Measurements from ENCODE around the gene SEMA3B. TPM values are rescaled to one million over a fixed set of nuclear protein-coding genes. Genes with fewer than 3 reads are reported as not detected.
"Not testable (repeated sequence)": the region's sequence is repeated elsewhere in the genome, so short reads cannot be mapped to it uniquely, and the experiment has no call there.

The SEMA3B gene
- total RNA-seq, 1 experiment from 2014 or later = 0.85 TPM

GRCh38 chr3:50297384-50297775 is 28.4 kb downstream of the SEMA3B start:
- DNase-seq (ENCODE audit: low read depth, low spot score) = no peak
- in situ Hi-C loops (cut with HindIII; ENCODE audit: low pct_unique_long_range_greater_than_20kb, low sequenced_read_pairs) = no loop called here

- in situ Hi-C loops (cut with HindIII; ENCODE audit: low pct_unique_long_range_greater_than_20kb, low sequenced_read_pairs) = no loop called here
- DNase-seq (ENCODE audit: low read depth, low spot score) = peak; percentile 26
Observed at GRCh38 chr3:50297896-50298725, 29.2 kb downstream of the SEMA3B start.

DNA sequence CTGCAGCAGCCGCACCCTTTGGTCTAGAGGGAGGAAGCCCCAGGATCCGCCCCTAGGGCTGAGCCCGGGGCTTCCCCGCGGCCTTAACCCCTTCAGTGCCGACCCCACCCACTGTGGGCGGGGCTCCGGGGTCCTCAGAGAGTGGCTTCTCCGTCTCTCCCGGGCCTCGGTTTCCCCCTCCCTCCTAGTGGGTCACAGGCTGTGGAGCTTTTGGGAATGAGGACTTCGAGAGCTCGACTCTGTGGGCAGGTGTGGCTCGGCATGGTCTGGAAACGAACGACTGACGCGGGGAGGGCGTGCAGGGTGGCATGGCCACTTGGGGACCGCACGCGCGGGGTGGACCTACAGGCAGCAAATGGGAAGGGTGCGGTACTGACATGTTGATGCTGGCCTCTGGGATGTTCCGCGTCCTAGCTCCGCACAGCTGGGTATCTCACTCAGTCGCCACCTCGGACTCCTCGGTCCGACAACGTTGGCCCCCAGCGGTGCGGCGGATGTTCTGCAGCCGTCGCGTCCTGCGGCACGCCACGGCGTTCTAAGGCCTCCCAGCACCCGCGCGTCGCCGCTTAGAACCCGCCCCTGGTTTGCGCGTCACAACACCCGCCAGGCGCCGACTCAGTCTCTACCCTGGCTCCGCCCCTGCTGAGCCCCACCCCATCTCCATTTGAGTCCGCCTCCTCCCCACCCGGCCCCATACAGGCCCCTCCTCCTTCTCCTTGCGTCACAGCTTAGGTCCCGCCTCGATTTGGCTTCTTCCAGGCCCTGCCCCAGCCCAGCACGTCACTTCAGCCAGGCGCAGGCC is 30.1 kb downstream of the SEMA3B start, which contains the start of the genes HYAL3 and NAA80:
TSS of gene HYAL3 (minus strand) at position 570 of the 802 bp plus-strand sequence. CDS start 3,803 bp downstream, outside the sequence.
TSS of gene NAA80 (minus strand) at position 570 of the 802 bp plus-strand sequence. CDS start 1,942 bp downstream, outside the sequence.
- peak; percentile 99 for DNase-seq (ENCODE audit: low read depth, low spot score)
- in situ Hi-C loops (cut with HindIII; ENCODE audit: low pct_unique_long_range_greater_than_20kb, low sequenced_read_pairs) = no loop called here

- DNase-seq (ENCODE audit: low read depth, low spot score) = no peak
- in situ Hi-C loops (cut with HindIII; ENCODE audit: low pct_unique_long_range_greater_than_20kb, low sequenced_read_pairs) = no loop called here
Observed at GRCh38 chr3:50299638-50299928, 30.6 kb downstream of the SEMA3B start.

DNA sequence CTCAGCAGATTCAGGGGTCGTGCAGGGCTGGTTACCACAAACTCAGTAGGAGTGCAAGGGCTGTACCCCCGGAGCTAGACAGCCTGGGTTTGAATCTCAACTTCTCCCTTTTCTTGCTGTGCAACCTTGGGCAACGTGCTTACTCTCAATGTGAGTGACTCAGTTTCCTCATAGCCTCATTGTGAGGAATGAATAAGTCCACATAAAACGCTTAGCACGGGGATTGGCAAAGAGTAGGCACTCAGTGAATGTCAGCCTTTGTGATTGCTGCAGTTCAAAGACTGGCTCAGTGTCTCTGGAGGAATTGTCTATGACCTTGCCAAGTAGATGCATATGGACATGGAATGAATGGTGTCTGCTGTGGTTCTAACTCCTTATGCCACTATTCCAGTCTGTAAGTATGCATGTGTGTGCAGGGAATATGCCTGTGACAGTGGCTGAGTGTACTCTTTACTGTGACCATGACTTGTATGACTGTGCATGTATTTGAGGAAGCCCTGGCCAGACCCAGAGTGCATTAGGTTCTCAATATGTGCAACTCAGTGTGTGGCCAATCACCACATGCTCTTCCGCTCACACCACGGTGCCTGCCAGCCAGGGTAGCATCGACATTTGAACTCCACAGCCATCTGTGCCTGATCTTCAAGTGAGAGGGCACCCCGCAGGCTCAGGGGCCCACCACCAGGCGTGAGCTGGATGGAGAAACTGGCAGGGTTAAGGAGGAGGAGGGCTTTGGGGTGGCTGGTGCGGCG is 31.2 kb downstream of the SEMA3B start:
- in situ Hi-C loops (cut with HindIII; ENCODE audit: low pct_unique_long_range_greater_than_20kb, low sequenced_read_pairs) = no loop called here
- peak; percentile 71 for DNase-seq (ENCODE audit: low read depth, low spot score)

DNA sequence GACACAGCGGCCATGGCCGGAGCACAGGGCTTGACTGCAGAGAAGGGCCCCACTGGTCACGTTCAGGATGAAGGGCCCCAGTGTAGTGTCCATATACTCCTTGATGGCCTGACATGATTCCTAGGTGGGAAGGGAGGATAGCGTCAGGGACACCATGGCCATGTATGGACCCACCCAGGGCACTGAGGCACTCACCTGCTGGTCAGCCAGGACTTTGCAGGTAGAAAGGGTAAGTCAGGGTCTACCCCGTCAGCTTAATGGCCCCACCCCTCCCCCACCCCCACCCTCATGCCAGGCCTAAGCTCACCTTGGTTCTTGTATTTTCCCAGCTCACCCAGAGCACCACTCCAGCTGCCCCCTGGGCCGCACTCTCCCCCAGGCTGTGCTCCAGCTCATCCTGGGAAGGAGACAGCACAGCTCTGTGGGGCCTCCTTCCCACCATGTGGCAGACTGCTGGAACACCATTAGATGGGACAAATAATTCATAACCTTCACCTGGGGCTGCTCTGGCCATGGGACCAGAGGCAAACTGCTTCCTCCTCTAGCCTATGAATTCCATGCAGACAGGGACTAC is 31.8 kb downstream of the SEMA3B start:
- in situ Hi-C loops (cut with HindIII; ENCODE audit: low pct_unique_long_range_greater_than_20kb, low sequenced_read_pairs) = no loop called here
- no peak for DNase-seq (ENCODE audit: low read depth, low spot score)

DNA sequence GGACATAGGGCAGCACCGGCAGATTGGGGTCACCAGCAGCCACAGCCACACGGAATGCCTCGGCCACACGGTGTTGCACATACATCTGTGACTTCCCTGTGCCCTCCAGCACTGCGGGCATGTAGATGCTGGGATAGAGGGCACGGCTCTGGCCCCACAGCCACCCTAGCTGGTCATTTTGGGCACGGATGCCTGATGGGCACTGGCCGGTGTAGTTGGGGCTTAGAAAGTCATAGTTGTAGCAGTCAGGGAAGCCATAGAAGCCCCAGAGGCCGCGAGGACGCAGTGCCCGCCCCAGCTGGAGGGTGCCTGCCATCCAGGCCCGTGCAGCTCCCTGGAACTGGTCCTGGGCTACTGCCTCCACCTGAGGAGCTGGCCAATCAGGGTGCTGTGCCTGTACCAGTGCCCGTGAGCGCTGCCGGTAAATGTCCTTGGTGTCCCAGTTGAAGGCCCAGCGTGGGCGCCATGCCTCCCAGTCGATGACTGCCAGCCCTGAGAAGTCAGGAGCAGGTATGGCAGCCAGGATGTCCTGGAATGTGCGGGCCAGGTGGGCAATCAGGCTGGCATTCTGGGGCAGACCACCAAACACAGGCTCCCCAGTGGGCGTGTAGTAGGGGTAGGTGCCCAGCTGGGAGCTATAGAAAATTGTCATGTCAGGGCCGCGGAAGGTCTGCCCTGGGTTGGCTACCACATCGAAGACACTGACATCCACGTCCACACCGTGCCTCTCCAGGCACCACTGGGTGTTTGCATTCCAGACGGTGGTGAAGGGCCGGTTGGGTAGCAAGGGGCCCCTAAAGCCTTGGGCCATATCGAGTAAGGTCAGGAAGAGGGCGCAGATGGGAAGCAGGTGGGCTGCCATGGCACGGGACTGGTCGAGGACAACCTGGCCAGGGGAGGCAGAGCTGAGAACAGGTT is 33.4 kb downstream of the SEMA3B start:
- in situ Hi-C loops (cut with HindIII; ENCODE audit: low pct_unique_long_range_greater_than_20kb, low sequenced_read_pairs) = no loop called here
- no peak for DNase-seq (ENCODE audit: low read depth, low spot score)

DNA sequence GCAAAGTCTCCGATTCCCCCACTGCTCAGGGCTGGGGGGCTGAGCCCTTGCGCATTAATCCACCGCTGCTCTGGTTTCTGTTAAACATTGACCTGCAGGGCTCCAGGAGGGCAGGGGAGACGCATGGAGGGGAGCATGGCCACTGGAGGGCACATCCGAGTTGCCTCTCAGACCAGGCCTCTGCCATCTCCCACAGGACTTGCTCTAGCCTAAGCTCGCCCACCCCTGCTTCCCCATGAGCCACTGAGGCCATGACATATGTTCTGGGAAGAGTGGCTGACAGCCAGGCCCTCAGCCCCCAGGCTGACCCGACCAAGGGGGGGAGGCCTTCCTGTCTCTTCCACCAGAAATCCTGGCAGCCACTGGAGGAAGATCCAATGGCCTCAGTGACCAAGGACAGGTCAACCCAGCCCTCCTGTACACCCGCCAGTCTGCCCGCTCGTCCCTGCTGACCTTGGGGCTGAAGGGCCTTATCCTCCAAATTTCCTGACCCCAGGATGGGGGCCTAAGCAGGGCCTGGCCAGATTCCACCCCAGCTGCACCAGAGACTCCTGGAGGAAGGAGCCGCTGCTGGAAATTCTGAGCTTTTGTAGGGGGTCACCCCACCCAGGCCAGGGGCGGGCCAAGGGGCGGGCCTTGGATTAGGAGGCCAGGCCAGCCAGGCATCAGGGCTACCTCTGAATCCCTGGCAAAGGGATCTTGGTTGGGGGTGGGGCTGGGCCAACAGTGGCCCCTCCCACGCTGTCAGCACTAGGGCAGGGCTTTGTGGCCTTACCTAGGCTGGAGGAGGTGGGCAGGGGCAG is 34.3 kb downstream of the SEMA3B start, which contains the start of gene HYAL1:
TSS of gene HYAL1 (minus strand) at position 562 of the 803 bp plus-strand sequence. CDS start 618 bp downstream, outside the sequence.
- in situ Hi-C loops (cut with HindIII; ENCODE audit: low pct_unique_long_range_greater_than_20kb, low sequenced_read_pairs) = no loop called here
- DNase-seq (ENCODE audit: low read depth, low spot score) = peak; percentile 49

- DNase-seq (ENCODE audit: low read depth, low spot score) = peak; percentile 21
- in situ Hi-C loops (cut with HindIII; ENCODE audit: low pct_unique_long_range_greater_than_20kb, low sequenced_read_pairs) = no loop called here
Observed at GRCh38 chr3:50304601-50305000, 35.7 kb downstream of the SEMA3B start.

DNA sequence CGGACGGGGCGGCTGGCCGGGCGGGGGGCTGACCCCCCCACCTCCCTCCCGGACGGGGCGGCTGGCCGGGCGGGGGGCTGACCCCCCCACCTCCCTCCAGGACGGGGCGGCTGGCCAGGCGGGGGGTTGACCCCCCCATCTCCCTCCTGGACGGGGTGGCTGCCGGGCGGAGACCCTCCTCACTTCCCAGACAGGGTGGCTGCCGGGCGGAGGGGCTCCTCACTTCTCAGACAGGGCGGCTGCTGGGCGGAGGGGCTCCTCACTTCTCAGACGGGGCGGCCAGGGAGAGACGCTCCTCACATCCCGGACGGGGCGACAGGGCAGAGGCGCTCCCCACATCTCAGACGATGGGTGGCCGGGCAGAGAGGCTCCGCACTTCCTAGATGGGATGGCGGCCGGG is 43.1 kb downstream of the SEMA3B start:
- in situ Hi-C loops (cut with HindIII; ENCODE audit: low pct_unique_long_range_greater_than_20kb, low sequenced_read_pairs); DNase-seq (ENCODE audit: low read depth, low spot score): not testable (repeated sequence)

GRCh38 chr3:50314342-50314741 is 45.4 kb downstream of the SEMA3B start:
- in situ Hi-C loops (cut with HindIII; ENCODE audit: low pct_unique_long_range_greater_than_20kb, low sequenced_read_pairs) = no loop called here

GRCh38 chr3:50314816-50315215 is 45.9 kb downstream of the SEMA3B start:
- no peak for DNase-seq (ENCODE audit: low read depth, low spot score)
- in situ Hi-C loops (cut with HindIII; ENCODE audit: low pct_unique_long_range_greater_than_20kb, low sequenced_read_pairs) = no loop called here

More at GRCh38 chr3:50314342-50314741, 45.4 kb downstream of the SEMA3B start:
- DNase-seq (ENCODE audit: low read depth, low spot score) = no peak

- no peak for DNase-seq (ENCODE audit: low read depth, low spot score)
- in situ Hi-C loops (cut with HindIII; ENCODE audit: low pct_unique_long_range_greater_than_20kb, low sequenced_read_pairs) = no loop called here
Observed at GRCh38 chr3:50316657-50317242, 47.8 kb downstream of the SEMA3B start.

GRCh38 chr3:50317300-50317699 is 48.4 kb downstream of the SEMA3B start:
- DNase-seq (ENCODE audit: low read depth, low spot score) = no peak
- in situ Hi-C loops (cut with HindIII; ENCODE audit: low pct_unique_long_range_greater_than_20kb, low sequenced_read_pairs) = no loop called here

DNA sequence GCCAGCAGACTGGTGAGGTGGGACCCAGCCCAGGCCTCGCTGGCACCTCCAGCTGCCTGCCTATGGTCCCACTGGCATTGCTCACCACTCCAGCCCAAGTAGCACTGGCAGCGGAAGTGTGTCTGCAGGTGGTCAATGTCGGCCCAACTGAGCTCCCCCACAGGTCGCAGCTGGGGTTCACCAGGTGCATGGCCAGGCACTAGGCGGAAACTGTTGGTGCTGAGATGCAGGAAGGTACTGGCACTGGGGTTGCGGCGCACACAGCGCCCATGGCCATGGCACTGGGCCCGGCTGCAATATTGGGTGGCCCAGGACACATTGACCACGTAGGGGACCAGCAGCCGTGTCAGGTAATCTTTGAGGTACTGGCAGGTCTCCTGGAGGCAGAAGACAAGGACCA is 49.2 kb downstream of the SEMA3B start:
- DNase-seq (ENCODE audit: low read depth, low spot score) = no peak
- in situ Hi-C loops (cut with HindIII; ENCODE audit: low pct_unique_long_range_greater_than_20kb, low sequenced_read_pairs) = no loop called here

DNA sequence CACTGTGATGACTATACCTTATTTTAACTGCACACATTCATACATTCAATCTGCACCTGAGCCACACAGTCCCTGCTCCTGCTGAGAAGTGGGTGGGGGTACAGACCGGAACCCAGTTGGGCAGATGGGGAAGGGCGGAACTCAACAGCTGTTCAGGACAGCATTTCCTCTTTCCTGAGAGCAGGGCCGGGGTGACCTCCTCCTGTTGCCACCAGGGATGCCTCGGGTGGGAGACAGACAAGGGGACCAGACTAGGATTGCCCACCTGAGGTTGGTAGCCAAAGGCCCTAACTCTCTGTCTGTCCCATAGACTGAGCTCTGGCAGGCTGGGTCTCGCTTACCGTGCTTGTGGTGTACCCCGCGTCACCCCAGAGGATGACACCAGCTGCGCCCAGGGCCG is 49.7 kb downstream of the SEMA3B start:
- in situ Hi-C loops (cut with HindIII; ENCODE audit: low pct_unique_long_range_greater_than_20kb, low sequenced_read_pairs) = no loop called here
- no peak for DNase-seq (ENCODE audit: low read depth, low spot score)

Measured in SK-MEL-5 (cell line).